SJSA1 (cell line): ENCODE data around the gene NF1. TPM values are rescaled to one million over a fixed set of nuclear protein-coding genes. Genes with fewer than 3 reads are reported as not detected.
"Not testable (repeated sequence)": the region's sequence is repeated elsewhere in the genome, so short reads cannot be mapped to it uniquely, and the experiment has no call there.

ENCODE experiments used
- DNase-seq, 2 experiments: peaks; one replicate each; pipeline ENCODE4 v3.0.0-alpha.2; 2015 to 2020; ENCODE audit warnings: low spot score in 2 of 2, low read depth in 1 of 2
- H3K27ac ChIP-seq: fragments of 250-450 bp; sonication (Bioruptor Pico); 2 replicates; pipeline ENCODE4 v1.5.1; 2020; ENCODE audit warnings: mild to moderate bottlenecking, moderate library complexity
- H3K27me3 ChIP-seq: fragments of 250-450 bp; sonication (Bioruptor Pico); replicated peaks from 2 replicates; pipeline ENCODE4 v1.5.1; 2020; ENCODE audit warnings: mild to moderate bottlenecking, moderate library complexity
- H3K36me3 ChIP-seq: fragments of 250-450 bp; sonication (Bioruptor Pico); 2 replicates; pipeline ENCODE4 v1.5.1; 2020; ENCODE audit warnings: mild to moderate bottlenecking
- H3K4me1 ChIP-seq: fragments of 250-450 bp; sonication (Bioruptor Pico); replicated peaks from 2 replicates; pipeline ENCODE4 v1.6.1; 2021; ENCODE audit warnings: mild to moderate bottlenecking
- H3K4me3 ChIP-seq: fragments of 250-450 bp; sonication (Bioruptor Pico); 2 replicates; pipeline ENCODE4 v1.5.1; 2020; ENCODE audit warnings: mild to moderate bottlenecking
- H3K9me3 ChIP-seq: fragments of 250-450 bp; sonication (Bioruptor Pico); replicated peaks from 2 replicates; pipeline ENCODE4 v1.5.1; 2020; ENCODE audit warnings: mild to moderate bottlenecking
- total RNA-seq: library from RNA; depleted of rRNA; stranded (reverse); fragments of >200 nt; shearing (Covaris generic); gene quantifications from 2 replicates; pipeline ENCODE4 v1.2.3, GENCODE V29; 2014

Gene NF1
- total RNA-seq, 1 experiment from 2014 or later: 30.3 TPM

DNA sequence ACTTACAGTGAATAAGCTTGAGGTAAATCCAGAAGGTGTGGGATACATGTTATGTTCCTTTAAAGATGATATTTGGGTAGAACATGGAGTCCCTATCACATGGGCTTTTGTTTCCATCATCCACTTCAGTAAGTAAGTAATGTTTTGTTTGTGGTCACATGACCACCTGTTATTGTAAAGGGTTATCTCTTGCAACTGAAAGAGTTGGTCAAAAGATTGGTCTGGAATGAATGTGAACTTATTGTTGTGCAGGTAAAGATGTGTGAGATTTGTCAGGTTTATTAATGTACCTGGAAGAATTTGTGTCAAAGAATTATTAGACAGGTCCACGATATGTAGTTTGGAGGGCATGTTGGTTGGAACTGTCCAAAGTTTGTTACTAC lies 200.7 kb downstream of the NF1 start:
- Histone ChIP-seq H3K27me3 (no peaks in the 10 kb centered on the region), H3K4me3 (no peak overlapping the region), H3K9me3 (no peaks in the 10 kb centered on the region), H3K36me3 (peaks cover 22% of the 10 kb centered on the region), H3K27ac (no peak overlapping the region), H3K4me1 (peaks cover 5% of the 10 kb centered on the region; the same call in 1 of the 2 replicates)
- no peak for DNase-seq

DNA sequence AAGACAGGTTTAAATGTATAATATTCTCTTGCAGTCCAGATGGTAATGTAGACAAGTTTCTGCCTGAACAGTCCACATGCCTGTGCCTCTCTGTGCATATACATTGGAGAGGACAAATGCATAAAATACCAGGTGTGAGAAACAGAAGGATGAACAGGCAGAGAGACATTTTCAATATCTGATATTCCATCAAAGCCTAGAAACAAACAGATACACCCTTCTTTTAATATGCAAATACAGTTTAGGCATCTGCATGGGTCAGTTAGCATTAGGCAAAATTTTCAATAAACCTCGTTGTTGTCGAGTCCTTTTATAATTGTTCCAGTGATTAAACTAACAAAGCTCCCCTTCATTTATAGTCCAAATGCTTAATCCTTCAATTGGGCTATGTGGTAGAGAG lies 201.4 kb downstream of the NF1 start:
- Histone ChIP-seq H3K27me3 (no peaks in the 10 kb centered on the region), H3K4me1 (peaks cover 5% of the 10 kb centered on the region; the same call in 1 of the 2 replicates), H3K36me3 (peaks cover 22% of the 10 kb centered on the region), H3K27ac (no peak overlapping the region), H3K9me3 (no peaks in the 10 kb centered on the region), H3K4me3 (no peak overlapping the region)
- no peak for DNase-seq

DNA sequence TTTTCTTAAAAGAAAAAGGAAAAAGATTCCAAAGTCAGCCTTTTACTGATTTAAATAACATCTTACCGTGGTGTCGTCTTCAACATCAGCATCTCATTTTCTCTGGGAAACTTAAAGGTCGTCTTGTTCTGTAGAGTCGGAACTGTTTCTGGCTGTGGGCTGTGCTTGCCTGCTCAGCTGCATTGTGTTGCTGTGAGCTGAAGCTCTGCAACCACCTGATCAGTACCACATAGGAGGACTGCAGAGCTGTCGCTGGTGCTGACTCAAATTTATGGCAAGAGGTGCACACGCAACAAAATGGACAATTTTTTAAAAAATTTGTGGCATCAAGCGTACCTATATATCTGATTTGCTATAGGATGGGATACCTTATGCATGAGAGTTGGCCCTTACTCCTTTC lies 202.3 kb downstream of the NF1 start, which contains the start of gene OMG:
Gene OMG, minus strand, starts transcription at position 150 of the 400 bp plus-strand sequence. CDS start 908 bp downstream, outside the sequence.
- Histone ChIP-seq H3K36me3 (peaks cover 14% of the 10 kb centered on the region; the same call in 1 of the 2 replicates), H3K4me3 (no peak within 1 kb of the TSS), H3K27me3 (no peaks in the 10 kb centered on the region), H3K9me3 (no peaks in the 10 kb centered on the region), H3K4me1 (no peaks in the 10 kb centered on the region), H3K27ac (no peak within 1 kb of the TSS)
- no peak for DNase-seq

DNA sequence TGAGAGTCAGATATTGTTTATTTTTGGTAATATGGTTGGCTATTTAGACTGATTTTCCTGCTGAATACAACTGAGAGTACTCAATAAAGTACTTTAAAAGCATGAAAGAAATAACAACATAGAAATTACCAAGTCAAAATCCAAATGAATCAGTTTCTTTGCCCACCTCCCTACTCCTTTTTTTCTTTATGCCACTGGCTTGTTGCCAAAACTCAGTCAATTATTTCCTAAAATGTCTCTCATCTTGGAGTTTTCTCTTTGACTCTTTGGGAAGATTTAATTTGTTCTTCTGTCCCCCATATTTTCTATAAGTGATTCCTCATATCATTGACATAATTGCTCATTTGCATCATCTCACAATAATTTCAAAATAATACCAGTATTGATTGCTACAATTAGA lies 204.8 kb downstream of the NF1 start:
- no peaks in the 10 kb centered on the region for H3K27me3 ChIP-seq
- peaks cover 19% of the 10 kb centered on the region for H3K36me3 ChIP-seq
- no peak overlapping the region for H3K4me3 ChIP-seq
- H3K4me1 ChIP-seq: no peaks in the 10 kb centered on the region
- H3K27ac ChIP-seq: no peak overlapping the region
- no peaks in the 10 kb centered on the region for H3K9me3 ChIP-seq
- DNase-seq: no peak

- no peaks in the 10 kb centered on the region for H3K27me3 ChIP-seq
- DNase-seq: no peak
- H3K9me3 ChIP-seq: no peaks in the 10 kb centered on the region
- H3K4me3 ChIP-seq: no peak overlapping the region
- no peak overlapping the region for H3K27ac ChIP-seq
- no peaks in the 10 kb centered on the region for H3K4me1 ChIP-seq
- H3K36me3 ChIP-seq: peaks cover 20% of the 10 kb centered on the region
Observed at GRCh38 chr17:31307640-31308039, 212.9 kb downstream of the NF1 start.

GRCh38 chr17:31308372-31309334 lies 213.9 kb downstream of the NF1 start:
- Histone ChIP-seq H3K36me3 (peaks cover 14% of the 10 kb centered on the region), H3K9me3 (no peaks in the 10 kb centered on the region)
- DNase-seq: no peak

GRCh38 chr17:31309556-31309955 lies 214.8 kb downstream of the NF1 start:
- peaks cover 10% of the 10 kb centered on the region for H3K36me3 ChIP-seq
- H3K27me3 ChIP-seq: no peaks in the 10 kb centered on the region
- DNase-seq: no peak
- no peak overlapping the region for H3K27ac ChIP-seq
- no peak overlapping the region for H3K4me3 ChIP-seq
- H3K9me3 ChIP-seq: no peaks in the 10 kb centered on the region
- peaks cover 14% of the 10 kb centered on the region for H3K4me1 ChIP-seq

More at GRCh38 chr17:31308372-31309334, 213.9 kb downstream of the NF1 start:
- Histone ChIP-seq H3K4me3 (no peak overlapping the region), H3K27ac (no peak overlapping the region), H3K27me3 (no peaks in the 10 kb centered on the region), H3K4me1 (peaks cover 5% of the 10 kb centered on the region)

DNA sequence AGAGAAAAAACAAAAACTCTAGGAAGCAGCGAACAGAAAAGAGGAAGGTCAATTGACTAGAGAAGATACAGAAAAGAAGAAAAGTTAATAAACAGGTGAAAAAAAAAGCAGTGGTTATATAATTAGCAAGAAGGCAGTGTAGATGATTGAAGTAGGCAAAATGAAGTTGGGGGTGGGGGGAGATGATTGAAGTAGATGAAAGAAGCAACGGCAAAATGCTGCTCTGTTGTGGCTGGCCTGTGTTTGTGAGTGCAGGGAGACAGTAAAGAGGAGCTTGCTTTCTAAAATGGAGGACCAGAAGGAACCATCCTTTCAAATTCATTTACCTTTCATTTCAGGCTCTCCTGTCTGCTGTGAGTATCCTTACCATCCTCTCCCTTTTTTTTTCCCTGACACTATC lies 215.5 kb downstream of the NF1 start:
- Histone ChIP-seq H3K36me3 (peaks cover 5% of the 10 kb centered on the region; the same call in 1 of the 2 replicates), H3K9me3 (no peaks in the 10 kb centered on the region), H3K27ac (no peak overlapping the region), H3K27me3 (no peaks in the 10 kb centered on the region), H3K4me3 (no peak overlapping the region), H3K4me1 (peaks cover 18% of the 10 kb centered on the region)
- no peak for DNase-seq

DNA sequence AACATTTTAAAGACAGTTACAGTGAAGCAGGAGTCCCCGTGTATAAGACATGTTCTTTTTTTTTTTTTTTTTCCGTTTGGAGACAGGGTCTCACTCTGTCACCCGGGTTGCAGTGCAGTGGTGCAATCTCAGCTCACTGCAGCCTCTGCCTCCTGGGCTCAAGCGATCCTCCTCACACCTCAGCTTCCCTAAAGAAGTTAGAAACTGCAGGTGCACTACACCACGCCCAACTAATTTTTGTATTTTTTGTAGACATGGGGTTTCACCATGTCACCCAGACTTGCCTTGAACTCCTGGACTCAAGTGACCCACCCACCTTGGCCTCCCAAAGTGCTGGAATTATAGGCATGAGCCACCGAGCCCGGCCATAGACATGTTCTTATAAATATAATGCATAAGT lies 216.1 kb downstream of the NF1 start:
- no peak overlapping the region for H3K27ac ChIP-seq
- DNase-seq: no peak
- H3K4me1 ChIP-seq: peaks cover 18% of the 10 kb centered on the region
- no peaks in the 10 kb centered on the region for H3K9me3 ChIP-seq
- H3K27me3 ChIP-seq: no peaks in the 10 kb centered on the region
- peaks cover 5% of the 10 kb centered on the region; the same call in 1 of the 2 replicates for H3K36me3 ChIP-seq
- H3K4me3 ChIP-seq: no peak overlapping the region

DNA sequence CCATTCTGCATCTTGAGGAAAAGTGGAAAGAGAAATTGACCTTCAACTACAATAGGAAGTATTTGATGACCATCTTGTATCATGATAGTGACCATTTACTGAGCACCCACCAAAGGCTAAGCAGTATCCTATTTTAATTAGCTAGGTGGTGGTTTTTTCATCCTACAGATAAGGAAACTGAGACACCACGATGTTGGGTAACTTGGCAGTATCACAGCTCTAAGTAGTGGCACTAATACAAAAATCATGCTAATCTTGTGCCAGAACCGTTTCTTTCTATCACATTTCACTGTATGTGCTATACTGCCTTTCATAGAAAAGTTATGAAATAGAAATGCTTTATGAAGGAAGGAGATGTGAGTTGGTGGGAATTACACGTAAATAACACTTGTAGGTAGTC lies 216.7 kb downstream of the NF1 start:
- no peak overlapping the region for H3K27ac ChIP-seq
- H3K27me3 ChIP-seq: no peaks in the 10 kb centered on the region
- H3K9me3 ChIP-seq: no peaks in the 10 kb centered on the region
- H3K4me3 ChIP-seq: no peak overlapping the region
- H3K4me1 ChIP-seq: peaks cover 18% of the 10 kb centered on the region
- DNase-seq: no peak
- peaks cover 6% of the 10 kb centered on the region; the same call in 1 of the 2 replicates for H3K36me3 ChIP-seq

GRCh38 chr17:31312223-31312622 lies 217.4 kb downstream of the NF1 start:
- not testable (repeated sequence) for H3K27me3 ChIP-seq, DNase-seq, H3K36me3 ChIP-seq, H3K4me3 ChIP-seq, H3K9me3 ChIP-seq, H3K27ac ChIP-seq
- H3K4me1 ChIP-seq: peaks cover 18% of the 10 kb centered on the region

- H3K27me3 ChIP-seq: no peaks in the 10 kb centered on the region
- no peaks in the 10 kb centered on the region for H3K9me3 ChIP-seq
- DNase-seq: peak in 1 of 2 experiments; percentile 42
- peaks cover 28% of the 10 kb centered on the region for H3K4me1 ChIP-seq
- no peak within 1 kb of the TSS; the same call in 1 of the 2 replicates for H3K4me3 ChIP-seq
- H3K36me3 ChIP-seq: peaks cover 3% of the 10 kb centered on the region; the same call in 1 of the 2 replicates
- H3K27ac ChIP-seq: peak within 1 kb of the TSS; percentile 55
Observed at GRCh38 chr17:31313982-31314781, 219.4 kb downstream of the NF1 start, which contains the start of gene EVI2B. TSS of gene EVI2B (minus strand) at chr17:31314054. CDS start at chr17:31305609, 8,445 bp downstream.

DNA sequence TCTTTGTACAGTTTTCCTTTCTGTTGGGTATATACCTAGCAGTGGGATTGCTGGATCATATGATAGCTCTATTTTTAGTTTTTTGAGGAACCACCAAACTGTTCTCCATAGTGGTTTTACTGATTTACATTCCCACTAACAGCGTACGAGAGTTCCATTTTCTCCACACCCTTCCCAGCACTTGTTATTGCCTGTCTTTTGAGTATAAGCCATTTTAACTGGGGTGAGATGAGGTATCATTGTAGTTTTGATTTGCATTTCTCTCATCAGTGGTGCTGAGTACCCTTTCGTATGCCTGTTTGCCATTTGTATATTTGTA lies 220.0 kb downstream of the NF1 start:
- no peaks in the 10 kb centered on the region for H3K9me3 ChIP-seq
- peaks cover 28% of the 10 kb centered on the region for H3K4me1 ChIP-seq
- peaks cover 3% of the 10 kb centered on the region; the same call in 1 of the 2 replicates for H3K36me3 ChIP-seq
- H3K27ac ChIP-seq: peak overlapping the region; percentile 55
- H3K27me3 ChIP-seq: no peaks in the 10 kb centered on the region
- no peak overlapping the region for H3K4me3 ChIP-seq
- no peak for DNase-seq
